HG03066 (cell line): ENCODE results near the gene ADGRG1.

Source experiments
- ATAC-seq: cut with Tn5 transposase; IDR thresholded peaks from one replicate; pipeline ENCODE4 v1.9.1; 2021; ENCODE audit warnings: low read depth; ENCODE audit not compliant: unreplicated experiment

ADGRG1 gene

GRCh38 chr16:57619606-57620334 is 8.7 kb upstream of the ADGRG1 start:
- ATAC-seq, result no peak

- ATAC-seq, result no peak
These were observed 7.8 kb upstream of the ADGRG1 start for GRCh38 chr16:57620335-57621231.

DNA sequence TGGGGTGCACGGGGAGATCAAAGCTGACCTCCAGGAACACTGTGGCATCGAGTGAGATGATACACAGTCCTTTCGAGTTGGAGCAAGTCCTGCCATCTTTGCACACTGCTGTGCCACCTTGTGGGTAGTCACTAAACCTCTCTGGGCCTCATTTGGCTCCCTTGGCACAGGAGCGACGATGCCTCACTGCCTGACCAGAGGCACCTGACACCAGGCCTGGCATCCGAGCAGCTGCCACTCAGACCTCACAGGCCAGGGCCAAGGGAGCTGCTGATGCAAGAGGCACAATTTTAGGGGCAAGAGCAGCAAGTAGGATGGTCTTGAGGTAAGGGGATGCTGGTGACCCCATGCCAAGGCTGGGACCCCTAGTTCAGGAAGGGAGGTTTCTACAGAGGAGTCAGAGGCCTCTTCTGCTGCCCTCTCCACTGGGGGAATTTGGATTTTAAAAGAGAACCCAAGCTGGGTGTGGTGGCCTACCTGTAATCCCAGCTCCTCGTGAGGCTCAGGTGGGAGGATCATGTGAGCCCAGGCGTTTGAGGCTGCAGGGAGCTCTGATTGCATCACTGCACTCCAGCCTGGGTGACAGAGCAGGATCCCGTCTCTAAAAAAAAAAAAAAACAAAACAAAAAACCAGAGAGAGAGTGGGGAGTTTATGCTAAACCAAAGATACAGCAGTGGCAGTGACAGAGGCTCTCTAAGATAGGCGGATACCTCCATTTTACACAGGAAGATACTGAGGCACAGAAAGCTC is 6.7 kb upstream of the ADGRG1 start:
- ATAC-seq, result no peak

- ATAC-seq, result no peak
These were observed 5.8 kb upstream of the ADGRG1 start for GRCh38 chr16:57622361-57623250.

GRCh38 chr16:57623251-57624043 is 5.0 kb upstream of the ADGRG1 start:
- no peak for ATAC-seq

GRCh38 chr16:57624044-57624688 is 4.3 kb upstream of the ADGRG1 start:
- ATAC-seq, result no peak

GRCh38 chr16:57624806-57625500 is 3.5 kb upstream of the ADGRG1 start:
- ATAC-seq, result no peak

GRCh38 chr16:57626420-57627170 is 1.8 kb upstream of the ADGRG1 start:
- no peak for ATAC-seq

DNA sequence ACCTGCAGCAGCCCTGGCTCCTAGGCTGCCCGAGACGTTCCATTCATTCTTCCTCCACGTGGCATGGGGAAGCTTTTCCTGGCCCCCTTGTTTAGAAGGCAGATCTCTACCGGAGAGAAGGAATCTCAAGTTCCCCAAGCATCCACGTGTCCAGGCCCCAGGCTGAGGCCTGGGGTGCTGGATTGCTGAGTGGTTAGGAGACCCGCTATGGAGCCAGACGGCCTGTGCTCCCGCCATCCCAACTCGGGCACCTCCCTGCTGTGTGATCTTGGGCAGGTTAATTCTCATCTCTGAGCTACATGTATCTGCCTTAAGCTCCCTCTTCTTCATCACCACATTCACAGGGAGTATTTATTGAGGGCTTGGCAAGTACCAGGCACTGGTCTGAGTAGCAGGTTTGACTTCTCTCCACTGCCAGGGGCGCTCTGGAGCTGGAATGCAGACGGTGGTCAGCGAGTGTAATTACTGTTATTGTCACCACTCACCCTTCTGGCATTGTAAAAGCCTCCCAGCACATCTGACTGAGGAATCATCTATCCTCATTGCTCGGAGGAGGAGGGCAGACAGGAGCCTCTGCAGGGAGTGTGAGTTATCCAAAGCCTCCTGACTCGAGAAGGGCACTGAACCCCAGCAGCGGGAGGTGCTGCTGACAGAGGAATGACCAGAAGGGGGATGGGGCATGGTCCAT is 1.1 kb upstream of the ADGRG1 start:
- ATAC-seq, result no peak

GRCh38 chr16:57628783-57629293 is 408 bp downstream of the ADGRG1 start:
- no peak for ATAC-seq

- no peak for ATAC-seq
These were observed 1.3 kb downstream of the ADGRG1 start for GRCh38 chr16:57629516-57630406.

GRCh38 chr16:57630407-57630797 is 2.0 kb downstream of the ADGRG1 start:
- ATAC-seq, result no peak

- ATAC-seq, result no peak
These were observed 2.8 kb downstream of the ADGRG1 start for GRCh38 chr16:57630931-57631845.

DNA sequence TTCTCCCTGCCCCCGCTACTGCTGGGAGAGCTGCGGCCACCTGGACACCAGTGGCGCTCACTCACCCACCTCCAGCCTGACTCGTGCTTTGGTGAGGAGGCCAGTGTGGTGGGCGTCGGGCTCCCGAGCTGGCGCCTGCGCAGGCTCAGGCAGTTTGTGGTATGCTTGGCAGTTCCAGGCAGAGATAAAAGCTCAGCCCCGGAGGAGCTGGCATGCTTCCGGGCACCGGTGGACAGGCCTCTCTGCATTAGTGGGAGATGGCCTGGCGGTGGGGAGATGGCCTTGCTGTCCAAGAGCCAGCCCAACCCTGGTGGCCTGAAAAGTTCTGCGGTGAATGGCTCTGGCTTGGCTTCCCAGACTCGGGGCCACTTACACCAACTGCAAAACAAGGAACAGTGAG is 4.1 kb downstream of the ADGRG1 start:
- ATAC-seq, result no peak
